ENCODE data around the gene KIAA0513.

The KIAA0513 gene

GRCh38 chr16:85029408-85029784 lies 1.8 kb downstream of the KIAA0513 start:
- TF ChIP-seq GATA3 (IDR thresholded peaks at IDR 0.05; ENCODE audit: low read depth, low read length) = no peak
- TF ChIP-seq GATA2 (IDR thresholded peaks at IDR 0.05; ENCODE audit: low read depth, low read length) = no peak

DNA sequence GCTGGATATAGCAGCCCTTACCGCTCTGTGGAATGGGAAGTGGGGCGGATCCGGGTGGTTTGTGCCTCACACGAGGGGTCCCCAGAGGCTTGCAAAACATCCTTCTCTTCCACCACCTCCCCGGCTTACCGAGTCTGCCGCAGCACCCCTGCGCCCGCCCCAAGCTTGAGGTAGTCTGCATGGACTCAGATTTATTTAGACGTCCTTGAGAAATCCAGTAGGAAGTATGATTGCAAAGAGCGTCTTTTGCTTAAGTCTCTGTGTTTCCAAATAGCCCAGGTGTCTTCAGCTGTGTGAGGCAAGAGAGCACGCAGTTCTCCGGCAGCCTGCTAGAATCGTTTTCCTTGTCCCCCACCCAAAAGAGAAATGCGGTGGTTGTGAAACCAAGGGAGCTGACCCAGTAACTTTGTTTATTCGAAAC lies 2.4 kb downstream of the KIAA0513 start:
- TF ChIP-seq GATA3 (IDR thresholded peaks at IDR 0.05; ENCODE audit: low read depth, low read length) (no peak), GATA2 (IDR thresholded peaks at IDR 0.05; ENCODE audit: low read depth, low read length) (no peak)

GRCh38 chr16:85031451-85031850 lies 3.9 kb downstream of the KIAA0513 start:
- no peak for TF ChIP-seq GATA2 (IDR thresholded peaks at IDR 0.05; ENCODE audit: low read depth, low read length)

GRCh38 chr16:85033171-85033570 lies 5.6 kb downstream of the KIAA0513 start:
- no peak for TF ChIP-seq GATA3 (IDR thresholded peaks at IDR 0.05; ENCODE audit: low read depth, low read length)
- TF ChIP-seq GATA2 (IDR thresholded peaks at IDR 0.05; ENCODE audit: low read depth, low read length) = no peak

GRCh38 chr16:85034591-85035433 lies 7.2 kb downstream of the KIAA0513 start:
- TF ChIP-seq GATA3 (IDR thresholded peaks at IDR 0.05; ENCODE audit: low read depth, low read length) = no peak
- TF ChIP-seq GATA2 (IDR thresholded peaks at IDR 0.05; ENCODE audit: low read depth, low read length) = no peak

DNA sequence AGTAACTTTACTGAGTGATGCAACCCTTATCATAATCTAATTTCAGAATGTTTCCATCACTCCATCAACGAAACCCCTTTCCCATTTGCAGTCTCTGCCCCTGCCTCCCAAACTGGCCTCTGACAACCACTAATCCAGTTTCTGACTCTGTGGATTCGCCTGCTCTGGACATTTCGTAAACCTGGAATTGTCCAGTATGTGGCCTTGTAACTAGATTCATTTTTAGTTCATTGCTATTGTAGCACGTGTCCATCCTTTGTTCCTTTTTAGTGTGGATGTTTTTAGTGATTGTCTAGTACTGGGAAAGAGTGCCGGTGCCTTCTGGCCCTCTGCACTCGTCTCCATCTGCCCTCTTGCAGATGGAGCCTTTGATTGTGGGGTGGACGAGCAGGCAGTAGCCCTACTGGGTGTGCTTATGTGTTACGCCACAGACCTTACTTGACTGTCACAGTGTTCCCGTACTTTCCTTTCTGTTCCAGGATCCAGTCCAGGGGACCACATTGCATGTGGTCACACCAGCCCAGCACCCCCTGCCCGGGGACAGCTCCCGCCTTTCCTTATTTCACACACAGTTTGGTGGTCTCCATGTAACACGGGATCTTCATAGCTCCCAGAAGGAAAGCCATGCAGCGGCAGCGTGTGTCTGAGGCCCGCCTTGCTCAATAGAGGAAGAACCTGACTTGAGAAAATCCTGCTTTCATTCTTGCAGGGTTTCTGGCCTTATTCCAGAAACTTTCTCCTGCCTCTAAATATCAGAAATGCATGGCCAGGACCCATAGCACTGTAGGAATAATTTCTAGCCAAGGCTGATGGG lies 8.8 kb downstream of the KIAA0513 start:
- TF ChIP-seq GATA2 (IDR thresholded peaks at IDR 0.05; ENCODE audit: low read depth, low read length) (no peak), GATA3 (IDR thresholded peaks at IDR 0.05; ENCODE audit: low read depth, low read length) (no peak)

DNA sequence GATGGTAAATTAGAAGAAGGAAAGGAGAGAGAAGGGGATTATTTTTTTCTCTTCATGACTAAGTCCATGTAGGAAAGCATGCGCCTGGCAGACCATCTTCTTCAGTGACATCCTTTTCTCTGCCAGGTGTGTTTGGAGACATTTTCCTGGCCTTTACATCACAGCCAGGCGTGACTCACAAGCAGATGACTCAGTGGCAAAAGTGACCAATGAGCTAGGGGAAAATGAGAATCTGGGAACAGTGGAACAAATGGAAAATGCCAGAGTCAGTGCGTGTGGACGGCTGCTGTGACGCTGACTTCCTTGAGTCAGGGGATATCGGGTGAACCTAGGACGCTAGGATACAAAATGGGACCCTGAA lies 9.4 kb downstream of the KIAA0513 start:
- TF ChIP-seq GATA2 (IDR thresholded peaks at IDR 0.05; ENCODE audit: low read depth, low read length) (no peak), GATA3 (IDR thresholded peaks at IDR 0.05; ENCODE audit: low read depth, low read length) (no peak)

DNA sequence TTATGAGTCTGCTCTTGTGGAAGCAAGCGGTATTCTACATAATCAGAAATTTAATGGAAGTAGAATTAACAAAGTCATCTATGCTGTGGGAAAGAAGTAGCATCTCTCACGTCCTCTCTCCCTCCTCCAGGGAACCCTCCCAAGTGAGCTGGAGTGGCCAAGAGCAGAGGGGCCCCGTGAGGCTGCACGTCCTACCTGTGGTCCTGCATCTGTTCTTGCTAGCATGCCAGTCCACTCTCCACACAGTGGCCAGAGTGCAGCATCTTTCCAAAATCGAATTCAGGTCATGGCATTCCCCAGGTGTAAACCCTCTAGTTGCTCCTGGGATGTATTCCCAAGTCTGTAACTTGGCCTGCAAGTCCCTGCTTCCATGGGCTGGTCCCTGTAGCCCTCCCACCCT lies 10.1 kb downstream of the KIAA0513 start:
- TF ChIP-seq GATA2 (IDR thresholded peaks at IDR 0.05; ENCODE audit: low read depth, low read length) (no peak), GATA3 (IDR thresholded peaks at IDR 0.05; ENCODE audit: low read depth, low read length) (no peak)

DNA sequence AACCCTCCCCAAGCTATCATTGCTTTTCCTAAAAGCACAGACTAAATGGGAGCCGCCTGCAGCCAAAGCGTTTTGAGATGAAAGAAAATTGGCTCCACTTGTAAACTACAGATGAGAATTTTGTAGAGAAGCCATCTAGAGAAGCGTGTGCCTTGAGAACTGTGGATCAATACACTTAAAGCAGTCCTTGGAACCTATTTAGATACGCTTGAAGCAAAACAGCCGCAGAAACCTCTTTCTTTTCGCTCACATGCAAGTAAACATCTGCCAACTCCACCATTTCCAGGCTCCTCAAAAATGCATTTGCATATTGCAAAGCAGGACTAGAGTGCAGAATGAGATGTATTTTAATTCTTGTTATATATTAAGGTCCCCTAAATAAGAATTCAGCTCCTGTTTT lies 13.1 kb downstream of the KIAA0513 start:
- no peak for TF ChIP-seq GATA3 (IDR thresholded peaks at IDR 0.05; ENCODE audit: low read depth, low read length)
- no peak for TF ChIP-seq GATA2 (IDR thresholded peaks at IDR 0.05; ENCODE audit: low read depth, low read length)

- TF ChIP-seq GATA3 (IDR thresholded peaks at IDR 0.05; ENCODE audit: low read depth, low read length) = no peak
- no peak for TF ChIP-seq GATA2 (IDR thresholded peaks at IDR 0.05; ENCODE audit: low read depth, low read length)
Observed at GRCh38 chr16:85041219-85042166, 13.9 kb downstream of the KIAA0513 start.

- TF ChIP-seq GATA3 (IDR thresholded peaks at IDR 0.05; ENCODE audit: low read depth, low read length) = no peak
- TF ChIP-seq GATA2 (IDR thresholded peaks at IDR 0.05; ENCODE audit: low read depth, low read length) = no peak
Observed at GRCh38 chr16:85042167-85042526, 14.6 kb downstream of the KIAA0513 start.

GRCh38 chr16:85042606-85043005 lies 15.0 kb downstream of the KIAA0513 start:
- TF ChIP-seq GATA2 (IDR thresholded peaks at IDR 0.05; ENCODE audit: low read depth, low read length) (no peak), GATA3 (IDR thresholded peaks at IDR 0.05; ENCODE audit: low read depth, low read length) (no peak)

DNA sequence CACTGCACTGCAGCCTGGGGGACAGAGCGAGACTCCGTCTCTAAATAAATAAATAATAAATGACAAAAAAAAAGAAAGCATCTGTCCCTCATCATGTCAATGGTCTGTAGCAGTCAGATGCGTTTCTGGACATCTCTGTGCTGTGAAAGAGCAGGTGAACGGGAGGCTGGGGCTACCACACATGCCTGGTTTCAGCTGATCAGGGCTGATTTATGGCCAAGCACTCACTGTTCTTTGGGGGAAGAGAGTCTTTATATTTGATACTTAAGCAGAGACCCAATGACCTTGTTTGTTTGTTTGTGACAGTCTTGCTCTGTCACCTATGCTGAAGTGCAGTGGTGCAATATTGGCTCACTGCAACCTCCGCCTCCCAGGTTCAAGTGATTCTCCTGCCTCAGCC lies 17.5 kb downstream of the KIAA0513 start:
- TF ChIP-seq GATA2 (IDR thresholded peaks at IDR 0.05; ENCODE audit: low read depth, low read length) (no peak), GATA3 (IDR thresholded peaks at IDR 0.05; ENCODE audit: low read depth, low read length) (no peak)

Measured in SH-SY5Y (cell line).